Retinal pigment epithelial cell (primary cell): ENCODE results near the gene CLDN20.

ENCODE experiments used
- DNase-seq: peaks from one replicate; pipeline ENCODE4 v3.0.0-alpha.2; 2010; ENCODE audit warnings: low read depth
- H3K4me3 ChIP-seq: 2 replicates; pipeline ENCODE4 v1.5.1; 2011; ENCODE audit warnings: mild to moderate bottlenecking, low read length, control low read depth, moderate library complexity
- CTCF ChIP-seq: conservative IDR thresholded peaks from 2 replicates; pipeline ENCODE4 v1.5.1; 2011; ENCODE audit warnings: low read depth, low read length, control low read depth, inconsistent platforms

Gene CLDN20

GRCh38 chr6:155325700-155326516 is 62.1 kb downstream of the CLDN20 start:
- DNase-seq: no peak
- TF ChIP-seq CTCF: no peak
- no peak overlapping the region for H3K4me3 ChIP-seq
